ENCODE results near the gene CADM2. TPM values are rescaled to one million over a fixed set of nuclear protein-coding genes. Genes with fewer than 3 reads are reported as not detected.
"Not testable (repeated sequence)": the region's sequence is repeated elsewhere in the genome, so short reads cannot be mapped to it uniquely, and the experiment has no call there.

The CADM2 gene
- total RNA-seq, 4 donors from 2014 or later = 0.13 to 2.1 (median 0.58) TPM

- no peak overlapping the region for H3K4me3 ChIP-seq (ENCODE audit: low read depth, poor library complexity, severe bottlenecking)
- TF ChIP-seq, protein P1, sequence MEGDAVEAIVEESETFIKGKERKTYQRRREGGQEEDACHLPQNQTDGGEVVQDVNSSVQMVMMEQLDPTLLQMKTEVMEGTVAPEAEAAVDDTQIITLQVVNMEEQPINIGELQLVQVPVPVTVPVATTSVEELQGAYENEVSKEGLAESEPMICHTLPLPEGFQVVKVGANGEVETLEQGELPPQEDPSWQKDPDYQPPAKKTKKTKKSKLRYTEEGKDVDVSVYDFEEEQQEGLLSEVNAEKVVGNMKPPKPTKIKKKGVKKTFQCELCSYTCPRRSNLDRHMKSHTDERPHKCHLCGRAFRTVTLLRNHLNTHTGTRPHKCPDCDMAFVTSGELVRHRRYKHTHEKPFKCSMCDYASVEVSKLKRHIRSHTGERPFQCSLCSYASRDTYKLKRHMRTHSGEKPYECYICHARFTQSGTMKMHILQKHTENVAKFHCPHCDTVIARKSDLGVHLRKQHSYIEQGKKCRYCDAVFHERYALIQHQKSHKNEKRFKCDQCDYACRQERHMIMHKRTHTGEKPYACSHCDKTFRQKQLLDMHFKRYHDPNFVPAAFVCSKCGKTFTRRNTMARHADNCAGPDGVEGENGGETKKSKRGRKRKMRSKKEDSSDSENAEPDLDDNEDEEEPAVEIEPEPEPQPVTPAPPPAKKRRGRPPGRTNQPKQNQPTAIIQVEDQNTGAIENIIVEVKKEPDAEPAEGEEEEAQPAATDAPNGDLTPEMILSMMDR (IDR thresholded peaks at IDR 0.05) = no peak
- TF ChIP-seq POLR2A (IDR thresholded peaks at IDR 0.05) = no peak
- DNase-seq (ENCODE audit: low spot score in 2 of 2) = no peak
- 85 to 91% methylated on average over 3 of the region's 3 CpGs for WGBS, 2 donors
- intact Hi-C loops (cut with DNase I; ENCODE audit: low total_unique reads) = no loop called here
Measured at GRCh38 chr3:85142626-85143025, 183.8 kb downstream of the CADM2 start.

DNA sequence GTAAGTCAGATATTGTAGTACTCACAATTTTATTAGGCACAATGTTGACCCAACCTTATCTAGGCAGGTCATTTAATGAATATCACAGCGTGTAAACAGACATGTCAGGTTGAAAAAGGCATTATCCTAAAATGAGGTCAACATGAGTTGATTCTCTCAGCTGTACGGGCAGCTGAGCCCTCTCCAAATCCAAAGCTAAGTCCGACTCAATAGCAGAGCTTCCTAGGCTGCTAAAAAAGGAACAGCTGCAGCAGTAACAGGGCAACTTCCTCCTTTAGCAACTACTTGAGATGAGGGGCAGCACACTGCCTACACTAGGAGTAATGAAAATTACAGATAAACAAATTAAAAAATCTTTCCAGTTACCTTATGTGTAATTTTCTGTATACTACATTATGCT lies 189.2 kb downstream of the CADM2 start:
- 57 to 65% methylated on average over 3 of the region's 3 CpGs for WGBS, 2 donors
- intact Hi-C loops (cut with DNase I; ENCODE audit: low total_unique reads) = no loop called here
- TF ChIP-seq, protein P1 (IDR thresholded peaks at IDR 0.05) = no peak
- TF ChIP-seq POLR2A (IDR thresholded peaks at IDR 0.05) = no peak

GRCh38 chr3:85151555-85151954 lies 192.8 kb downstream of the CADM2 start:
- TF ChIP-seq, protein P1 (IDR thresholded peaks at IDR 0.05) = no peak
- no peak for TF ChIP-seq POLR2A (IDR thresholded peaks at IDR 0.05)
- intact Hi-C loops (cut with DNase I; ENCODE audit: low total_unique reads) = no loop called here
- 80 to 96% methylated on average over 1 of the region's 1 CpG for WGBS, 2 donors
- no peak overlapping the region for H3K4me3 ChIP-seq (ENCODE audit: low read depth, poor library complexity, severe bottlenecking)
- no peak for DNase-seq (ENCODE audit: low spot score in 2 of 2)

More for the DNA sequence above, 189.2 kb downstream of the CADM2 start:
- no peak for DNase-seq (ENCODE audit: low spot score in 2 of 2)
- H3K4me3 ChIP-seq (ENCODE audit: low read depth, poor library complexity, severe bottlenecking) = no peak overlapping the region

DNA sequence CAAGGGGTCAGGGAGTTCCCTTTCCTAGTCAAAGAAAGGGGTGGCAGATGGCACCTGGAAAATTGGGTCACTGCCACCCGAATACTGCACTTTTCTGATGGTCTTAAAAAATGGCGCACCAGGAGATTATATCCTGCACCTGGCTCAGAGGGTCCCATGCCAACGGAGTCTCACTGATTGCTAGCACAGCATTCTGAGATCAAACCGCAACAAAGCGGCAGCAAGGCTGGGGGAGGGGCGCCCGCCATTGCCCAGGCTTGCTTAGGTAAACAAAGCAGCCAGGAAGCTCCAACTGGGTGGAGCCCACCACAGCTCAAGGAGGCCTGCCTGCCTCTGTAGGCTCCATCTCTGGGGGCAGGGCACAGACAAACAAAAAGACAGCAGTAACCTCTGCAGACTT lies 194.5 kb downstream of the CADM2 start:
- H3K4me3 ChIP-seq (ENCODE audit: low read depth, poor library complexity, severe bottlenecking); DNase-seq (ENCODE audit: low spot score in 2 of 2); intact Hi-C loops (cut with DNase I; ENCODE audit: low total_unique reads): not testable (repeated sequence)
- WGBS, 2 donors = 92 to 98% methylated on average over 7 of the region's 7 CpGs

DNA sequence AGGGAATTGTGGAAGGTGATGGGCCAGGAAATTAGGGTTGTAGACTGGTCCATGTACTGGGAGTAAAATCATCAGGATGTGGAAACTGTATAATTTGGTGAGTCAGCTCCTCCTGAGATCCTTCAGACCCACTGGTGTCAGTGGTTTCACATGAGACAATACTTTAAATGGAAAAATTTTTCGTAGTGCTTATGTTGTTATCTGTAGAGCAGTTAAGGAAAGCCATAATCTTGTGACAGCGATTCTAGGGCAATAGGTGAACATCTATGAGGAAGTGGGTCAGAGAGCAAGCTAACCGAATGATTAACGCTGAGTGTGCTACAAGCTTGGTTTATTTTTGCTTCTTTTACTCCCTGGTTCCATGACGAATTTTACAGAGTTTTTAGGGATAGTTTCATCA lies 200.6 kb downstream of the CADM2 start:
- 79 to 80% methylated on average over 5 of the region's 5 CpGs for WGBS, 2 donors
- DNase-seq (ENCODE audit: low spot score in 2 of 2) = no peak
- TF ChIP-seq, protein P1 (IDR thresholded peaks at IDR 0.05) = no peak
- H3K4me3 ChIP-seq (ENCODE audit: low read depth, poor library complexity, severe bottlenecking) = no peak overlapping the region
- intact Hi-C loops (cut with DNase I; ENCODE audit: low total_unique reads) = no loop called here

GRCh38 chr3:85161544-85161943 lies 202.8 kb downstream of the CADM2 start:
- H3K4me3 ChIP-seq (ENCODE audit: low read depth, poor library complexity, severe bottlenecking) = no peak overlapping the region
- TF ChIP-seq, protein P1 (IDR thresholded peaks at IDR 0.05) = no peak
- TF ChIP-seq POLR2A (IDR thresholded peaks at IDR 0.05) = no peak
- intact Hi-C loops (cut with DNase I; ENCODE audit: low total_unique reads) = no loop called here
- WGBS, 2 donors = 72 to 77% methylated on average over 7 of the region's 7 CpGs
- DNase-seq (ENCODE audit: low spot score in 2 of 2) = no peak
